Ishikawa (cell line): ENCODE measurements around the gene C22orf23.

Experiments used
- TEAD4 ChIP-seq: IDR thresholded peaks from 2 replicates; pipeline ENCODE4 v1.6.1; 2012
- TF ChIP-seq, protein P1 (sequence below): IDR thresholded peaks from 2 replicates; pipeline ENCODE4 v1.6.1; 2012

DNA sequence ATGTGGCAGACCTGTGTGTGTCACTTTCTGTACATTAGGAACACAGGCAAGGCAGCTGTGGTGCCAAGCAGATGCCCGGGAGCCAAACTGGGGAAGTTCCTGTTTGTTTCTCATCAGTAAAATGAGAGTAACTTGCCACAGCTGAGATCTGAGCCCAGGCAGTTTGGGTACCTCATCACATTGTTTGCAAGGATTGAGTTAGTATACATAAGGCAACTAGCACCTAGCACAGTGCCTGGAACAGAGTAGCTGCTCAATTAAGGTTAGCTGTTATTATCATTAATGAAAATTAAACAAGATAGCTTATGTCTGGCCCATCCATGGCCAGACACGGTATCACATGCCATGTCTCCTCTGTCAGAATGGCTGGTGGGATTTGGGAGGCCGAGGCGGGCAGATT is 23.1 kb upstream of the C22orf23 start:
- TF ChIP-seq, protein P1, sequence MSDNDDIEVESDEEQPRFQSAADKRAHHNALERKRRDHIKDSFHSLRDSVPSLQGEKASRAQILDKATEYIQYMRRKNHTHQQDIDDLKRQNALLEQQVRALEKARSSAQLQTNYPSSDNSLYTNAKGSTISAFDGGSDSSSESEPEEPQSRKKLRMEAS, result no peak
- no peak for TF ChIP-seq TEAD4
